NCI-H510A treated with DMSO at 0.1 percent for 48 hours (cell line): ENCODE data around the gene CACNA1E.
A peak's percentile ranks its signal among the peaks of the same experiment; 100 is the strongest.

ENCODE experiments used
- DNase-seq: peaks from one replicate; lab custom pipeline; 2025; lab: John Stamatoyannopoulos, UW

The CACNA1E gene

DNA sequence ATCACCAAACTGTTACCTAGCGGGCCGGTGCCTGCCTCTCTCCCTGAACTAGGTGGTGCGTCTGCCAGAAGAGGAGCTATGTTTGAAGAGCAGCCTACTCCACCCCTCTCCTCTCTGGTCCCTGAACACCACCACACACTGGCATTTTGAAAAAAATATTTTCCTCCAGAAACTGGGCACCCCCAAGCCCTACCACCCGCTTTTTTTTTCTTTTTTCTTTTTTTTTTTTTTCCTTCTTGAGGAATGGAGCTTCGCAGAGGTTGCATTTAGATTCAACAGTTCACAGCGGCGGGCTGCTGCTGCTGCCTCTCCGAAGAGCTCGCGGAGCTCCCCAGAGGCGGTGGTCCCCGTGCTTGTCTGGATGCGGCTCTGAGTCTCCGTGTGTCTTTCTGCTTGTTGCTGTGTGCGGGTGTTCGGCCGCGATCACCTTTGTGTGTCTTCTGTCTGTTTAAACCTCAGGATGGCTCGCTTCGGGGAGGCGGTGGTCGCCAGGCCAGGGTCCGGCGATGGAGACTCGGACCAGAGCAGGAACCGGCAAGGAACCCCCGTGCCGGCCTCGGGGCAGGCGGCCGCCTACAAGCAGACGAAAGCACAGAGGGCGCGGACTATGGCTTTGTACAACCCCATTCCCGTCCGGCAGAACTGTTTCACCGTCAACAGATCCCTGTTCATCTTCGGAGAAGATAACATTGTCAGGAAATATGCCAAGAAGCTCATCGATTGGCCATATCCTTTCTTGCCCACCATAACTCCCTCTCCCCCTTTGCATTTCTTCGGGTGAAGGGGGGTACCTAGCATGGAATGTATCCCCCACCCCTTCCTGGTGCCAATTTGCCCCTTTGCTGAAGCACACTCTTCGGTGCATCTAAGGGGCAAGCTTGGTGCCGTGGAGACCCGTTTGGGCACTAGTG, at the start of gene CACNA1E:
Gene CACNA1E (plus strand): TSS at position 233 of the 911 bp plus-strand sequence. CDS start 228 bp downstream, at position 461.
- peak; percentile 41 for DNase-seq

DNA sequence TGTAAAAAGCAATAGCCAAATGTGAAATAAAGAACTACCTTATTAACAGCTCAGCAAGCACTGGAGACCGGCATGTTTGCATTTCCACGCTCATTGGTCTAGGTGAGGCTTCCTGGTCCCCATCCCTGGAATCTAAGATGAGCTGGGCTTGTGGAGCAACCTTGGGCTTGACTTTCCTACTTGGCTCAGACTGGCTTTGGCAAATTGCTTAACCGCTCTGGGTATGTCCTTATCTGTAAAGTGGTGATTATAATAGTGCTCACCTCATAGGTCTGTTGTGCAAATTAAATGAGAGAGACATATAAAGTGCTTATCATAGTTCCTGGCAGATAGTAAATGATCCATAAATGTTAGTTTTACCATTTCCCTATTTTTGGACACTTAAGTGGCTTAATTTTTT, 49.4 kb upstream of the CACNA1E start:
- no peak for DNase-seq

DNA sequence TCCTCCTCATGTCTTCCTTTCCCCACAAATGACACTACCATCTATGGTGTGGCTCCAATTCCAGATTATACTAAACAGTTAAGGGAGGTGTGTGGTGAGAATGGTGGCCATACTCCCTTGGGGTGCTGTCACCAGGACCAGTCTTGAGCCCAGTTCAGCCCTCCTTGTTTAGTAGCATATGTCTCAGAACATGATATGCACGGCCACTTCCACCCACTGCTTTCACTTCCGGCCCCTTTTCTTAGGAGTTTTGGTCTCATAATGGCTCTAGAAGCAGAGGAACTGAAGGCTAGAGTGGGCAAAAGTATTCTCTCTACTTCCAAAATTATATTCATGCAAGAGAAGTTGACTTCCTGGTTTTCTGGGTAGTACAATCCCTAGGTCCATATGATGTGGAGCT, 45.3 kb upstream of the CACNA1E start:
- DNase-seq = no peak

DNA sequence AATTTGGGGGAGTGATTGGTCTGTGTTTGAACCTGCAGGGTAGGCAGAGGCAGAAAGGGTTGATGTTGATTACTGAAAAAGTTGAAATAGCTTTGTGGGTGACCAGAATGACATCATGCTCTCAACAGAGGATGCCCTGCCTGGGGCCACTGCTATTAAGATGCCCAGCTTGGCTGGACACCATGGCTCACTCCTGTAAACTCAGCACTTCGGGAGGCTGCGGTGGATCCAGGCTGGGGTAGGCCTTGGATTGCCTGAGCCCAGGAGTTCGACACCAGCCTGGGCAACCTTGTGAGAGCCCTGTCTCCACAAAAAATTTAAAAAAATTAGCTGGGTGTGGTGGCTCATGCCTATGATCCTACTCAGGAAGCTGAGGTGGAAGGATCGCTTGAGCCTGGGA, 42.8 kb upstream of the CACNA1E start:
- DNase-seq = no peak

DNA sequence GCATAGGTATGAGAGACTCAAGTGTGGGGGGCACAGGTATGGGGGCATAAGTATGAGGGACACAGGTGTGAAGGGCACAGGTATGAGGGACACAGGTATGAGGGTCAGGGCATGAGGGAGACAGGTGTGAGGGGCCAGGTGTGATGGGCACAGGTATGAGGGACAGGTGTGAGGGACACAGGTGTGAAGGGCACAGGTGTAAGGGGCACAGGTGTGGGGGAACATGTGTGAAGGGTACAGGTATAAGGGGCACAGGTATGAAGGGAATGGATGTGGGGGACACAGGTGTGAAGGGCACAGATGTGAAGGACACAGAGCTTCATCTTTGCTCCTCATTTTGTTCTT, 41.2 kb upstream of the CACNA1E start:
- DNase-seq = no peak

DNA sequence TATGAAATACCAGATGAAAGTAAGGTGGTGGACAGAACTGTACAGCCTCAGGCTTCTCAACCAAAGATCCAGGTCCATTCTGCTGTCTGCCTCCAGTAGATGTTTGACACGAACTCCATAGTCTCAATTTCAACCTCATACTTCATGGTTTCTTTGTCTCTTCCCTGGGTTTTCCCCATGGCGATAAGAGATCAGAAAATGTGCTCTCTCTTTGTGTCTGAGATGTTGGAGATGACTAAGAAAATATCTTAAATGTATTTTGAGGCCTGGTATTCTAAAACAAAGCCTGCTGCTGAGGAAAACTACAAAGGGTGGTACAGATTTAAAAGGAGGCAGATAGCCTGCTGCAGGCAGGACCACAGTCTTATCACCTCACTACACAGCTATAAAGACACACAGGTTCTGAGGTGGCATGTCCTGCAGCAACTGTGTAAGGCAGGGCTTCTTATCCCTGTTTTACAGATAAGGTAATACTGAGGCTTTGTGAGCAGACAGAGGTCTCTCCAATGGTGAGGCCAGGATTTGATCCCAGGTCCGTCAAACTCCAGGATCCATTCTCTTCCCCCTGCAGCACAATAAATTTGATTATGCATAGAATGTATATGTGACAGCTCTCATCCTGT, 40.0 kb upstream of the CACNA1E start:
- no peak for DNase-seq

DNA sequence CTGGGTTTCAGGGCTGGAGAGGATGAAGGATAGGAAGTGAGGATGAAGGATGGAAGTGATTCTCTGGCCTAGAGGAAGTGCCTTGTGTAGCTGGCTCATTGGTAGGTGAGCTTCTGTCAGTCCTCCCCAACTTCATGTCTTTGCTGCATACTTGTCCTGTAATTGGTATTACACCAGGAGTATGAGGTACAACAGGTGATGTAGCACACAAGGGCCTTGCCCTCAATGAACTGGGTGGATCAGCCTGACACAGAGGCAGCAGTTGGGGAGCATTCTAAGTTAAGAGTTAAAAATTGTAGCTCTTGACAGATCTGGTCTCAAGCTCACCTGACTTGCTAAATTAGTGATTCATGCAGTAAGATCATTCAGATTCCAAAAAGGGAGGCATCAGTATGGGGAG, 37.9 kb upstream of the CACNA1E start:
- DNase-seq = no peak

DNA sequence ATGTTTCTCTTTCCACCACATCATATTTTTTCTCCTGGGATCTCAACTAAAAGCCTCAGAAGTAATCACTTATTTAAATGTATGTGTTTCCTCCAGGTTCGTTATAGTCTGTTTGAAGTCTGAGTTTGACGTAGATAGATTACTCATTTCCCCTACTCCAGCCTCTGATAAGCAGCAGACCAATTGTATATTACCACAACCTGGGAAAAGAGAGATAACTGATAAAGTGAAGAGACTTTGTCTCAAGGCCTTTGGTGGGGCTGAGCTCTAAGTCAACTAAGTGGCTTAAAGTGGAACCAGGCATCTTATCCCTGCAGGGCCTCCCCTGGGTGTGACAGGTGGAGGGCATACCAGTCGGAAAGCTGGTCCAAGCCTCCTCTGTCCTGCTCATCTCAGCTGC, 34.9 kb upstream of the CACNA1E start:
- DNase-seq = no peak

DNA sequence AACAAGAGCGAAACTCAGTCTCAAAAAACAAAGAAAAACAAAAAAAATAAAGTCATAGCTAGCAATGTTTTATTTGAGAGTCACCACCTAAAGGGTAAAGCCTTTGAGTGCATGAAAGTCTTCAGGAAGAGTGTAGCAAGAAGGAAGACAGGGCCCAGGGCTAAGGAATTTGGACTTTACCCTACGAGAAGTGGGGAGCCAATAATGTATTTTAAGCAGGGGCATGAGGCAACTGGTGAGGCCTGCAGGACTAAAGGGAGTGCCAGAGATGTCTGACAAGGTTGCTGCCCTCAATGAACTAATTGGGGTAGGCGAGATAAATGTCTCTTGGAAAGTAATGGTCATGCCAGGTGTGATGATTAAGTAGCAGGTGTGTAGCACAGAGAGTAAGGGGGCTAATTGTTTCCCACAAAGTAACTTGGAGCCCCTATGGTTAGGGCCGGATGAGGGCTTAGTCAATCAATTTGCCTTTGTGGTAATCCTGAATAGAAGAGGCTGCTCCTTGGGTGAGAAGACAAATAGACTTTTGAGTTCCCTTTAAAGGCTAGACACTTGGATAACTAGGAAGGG, 31.6 kb upstream of the CACNA1E start:
- no peak for DNase-seq

DNA sequence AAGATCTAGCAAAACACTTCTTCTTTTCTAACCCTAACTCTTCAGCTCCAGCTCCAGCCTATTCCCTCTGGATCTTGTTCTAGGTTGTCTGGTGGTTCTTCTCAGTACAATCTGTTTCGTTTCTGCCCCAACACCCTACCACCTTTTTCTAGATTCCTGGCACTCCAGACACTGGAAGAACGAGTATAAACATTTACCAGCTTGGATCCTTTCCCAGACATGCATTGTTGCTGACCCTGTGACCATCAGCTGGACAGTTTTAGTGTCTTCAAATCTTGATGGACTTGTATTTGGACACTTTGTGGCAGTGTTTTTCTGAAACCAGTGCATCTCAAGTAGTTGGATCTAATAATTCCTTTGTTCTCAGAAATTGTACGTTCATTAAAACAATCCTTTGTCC, 30.6 kb upstream of the CACNA1E start:
- DNase-seq = no peak

DNA sequence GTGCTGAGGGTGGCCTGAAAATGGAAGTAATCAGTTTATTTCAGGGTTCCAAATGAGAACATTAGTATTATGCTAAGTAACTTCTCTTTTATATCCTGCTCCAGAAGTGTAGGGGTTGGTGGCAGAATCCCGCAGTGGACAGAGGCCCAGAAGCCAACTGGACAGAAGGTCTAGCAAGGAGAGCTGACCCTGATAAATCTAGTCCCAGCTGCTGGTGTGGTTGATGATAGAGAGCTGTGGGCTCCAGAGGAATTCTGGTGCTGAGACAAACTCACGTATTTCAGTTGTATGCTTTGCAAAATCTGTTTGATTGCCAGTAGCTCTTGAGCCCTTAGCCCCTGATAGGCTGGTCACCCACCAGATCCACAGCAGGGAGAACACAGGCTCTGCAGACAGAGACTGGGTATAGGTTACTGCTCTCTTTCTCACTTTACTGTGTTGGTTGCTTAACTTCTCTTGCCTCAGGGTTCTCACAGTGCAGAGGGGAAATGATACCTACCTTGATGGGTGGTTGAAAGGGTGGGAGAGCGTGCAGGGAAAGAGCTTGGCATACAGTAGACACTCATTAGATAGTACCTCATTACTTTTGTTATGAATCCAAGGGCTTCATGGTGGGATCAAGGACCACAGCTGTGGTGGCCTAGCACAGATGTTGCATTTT, 29.6 kb upstream of the CACNA1E start:
- no peak for DNase-seq

DNA sequence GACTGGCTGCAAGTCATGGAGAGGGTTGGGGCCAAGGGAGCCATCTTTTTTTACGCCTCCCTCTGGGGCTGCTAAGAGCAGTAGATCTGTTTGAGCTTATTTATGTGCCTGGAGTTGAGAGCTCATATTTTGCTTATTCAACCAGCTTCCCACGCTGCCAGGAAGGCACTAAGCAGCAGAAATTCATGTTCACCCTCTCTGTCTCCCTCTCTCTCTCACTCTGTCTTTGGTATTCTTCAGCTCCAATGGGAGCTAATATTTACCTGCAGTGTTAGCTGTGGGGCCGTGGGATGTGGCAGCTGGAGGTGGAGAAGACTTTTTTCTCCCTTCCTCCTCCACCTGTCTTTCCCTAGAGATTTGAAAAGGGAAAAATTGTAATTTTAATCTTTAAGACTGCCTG, 26.8 kb upstream of the CACNA1E start:
- DNase-seq = no peak

DNA sequence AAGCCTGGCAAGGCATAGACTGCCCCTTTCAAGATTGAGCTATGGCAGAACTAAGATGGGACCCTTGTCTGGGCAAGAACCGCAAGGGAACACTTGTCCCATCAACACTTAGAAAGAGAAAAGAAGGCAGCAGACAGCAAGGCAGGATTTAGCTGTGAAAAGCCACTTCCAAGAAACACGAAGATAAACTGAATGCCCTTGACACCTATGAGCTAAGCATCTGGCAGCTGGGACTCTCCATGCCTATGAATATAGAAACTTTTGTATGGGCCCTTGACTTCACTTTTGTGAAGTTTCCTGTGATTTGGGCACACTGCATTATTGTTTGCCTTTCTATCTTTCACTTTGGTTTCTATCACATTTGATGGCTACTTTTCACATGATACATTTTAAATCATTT, 24.9 kb upstream of the CACNA1E start:
- DNase-seq = no peak

DNA sequence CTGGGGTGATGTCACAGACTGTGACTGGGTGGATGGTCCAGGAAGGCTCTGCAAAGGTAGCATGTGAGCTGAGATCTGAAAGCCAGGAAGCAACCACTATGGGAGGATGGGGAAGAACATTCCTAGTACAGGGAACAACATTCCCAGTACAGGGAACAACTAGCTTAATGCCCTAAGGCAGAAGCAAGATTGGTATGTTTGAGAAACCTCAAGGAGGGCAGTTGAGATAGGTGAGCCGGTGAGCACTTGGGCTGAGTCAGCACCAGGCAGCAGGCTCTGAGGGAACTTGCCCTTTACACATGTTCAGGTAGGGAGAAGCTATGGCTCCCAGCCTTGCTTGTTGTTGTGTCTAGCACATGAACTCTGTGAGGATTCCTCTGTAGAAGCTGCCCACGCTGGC, 24.2 kb upstream of the CACNA1E start:
- no peak for DNase-seq

DNA sequence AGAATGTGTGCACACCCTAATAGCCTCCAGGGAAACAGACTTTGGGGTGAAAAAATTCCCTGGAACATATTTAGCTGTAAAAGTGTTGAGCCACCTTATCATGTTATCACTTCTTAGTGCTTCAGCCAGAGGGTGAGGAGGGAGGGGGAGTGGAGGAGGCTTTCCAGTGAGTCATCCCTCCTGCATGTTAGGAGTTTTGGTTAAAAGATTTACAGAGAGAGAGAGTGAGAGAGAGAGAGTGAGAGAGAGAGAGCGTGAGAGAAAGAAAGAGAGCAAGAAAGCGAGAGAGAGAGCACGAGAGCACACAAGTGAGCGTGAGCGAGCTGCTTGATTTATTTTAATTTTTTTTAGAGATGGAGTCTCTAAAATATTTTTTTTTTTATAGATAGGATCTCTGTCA, 13.5 kb upstream of the CACNA1E start:
- no peak for DNase-seq

DNA sequence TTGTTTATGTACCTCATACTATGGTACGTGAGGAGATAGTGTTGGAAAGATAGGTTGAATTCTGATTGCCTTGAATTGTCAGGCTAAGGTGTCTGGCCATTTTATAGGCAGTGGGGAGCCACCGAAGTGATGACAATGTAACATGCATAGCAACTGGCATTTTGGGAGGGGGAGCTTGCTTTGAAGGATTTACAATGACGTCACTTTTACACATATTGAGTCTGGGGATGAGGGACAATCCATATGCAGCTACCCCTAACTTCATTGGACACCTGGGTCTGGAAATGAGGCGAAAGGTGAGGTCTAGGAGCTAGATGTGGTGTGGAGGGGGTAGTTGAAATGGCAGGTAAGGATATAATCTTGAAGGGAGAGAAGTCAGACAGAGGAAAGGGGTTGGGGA, 7.7 kb upstream of the CACNA1E start:
- DNase-seq = no peak

DNA sequence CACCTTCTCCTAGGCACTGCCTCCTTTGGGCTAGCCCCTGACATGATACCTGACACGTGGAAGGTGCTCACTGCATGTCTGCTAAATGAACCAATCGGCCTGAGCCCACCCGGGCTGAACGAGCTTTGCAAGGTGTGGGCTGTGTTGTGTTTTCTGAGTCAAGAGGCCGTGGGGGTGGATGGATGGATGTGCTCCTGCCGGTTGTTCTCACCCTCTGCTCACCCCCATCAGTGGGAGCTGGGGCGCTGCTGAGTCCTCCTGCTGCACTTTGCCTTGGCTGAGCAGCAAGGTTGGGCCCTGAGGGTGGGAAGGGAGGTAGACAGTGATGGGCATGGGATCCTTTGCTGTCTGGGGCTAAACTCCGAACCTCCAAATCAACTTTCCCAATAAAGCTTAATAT, 6.7 kb upstream of the CACNA1E start:
- DNase-seq = no peak

DNA sequence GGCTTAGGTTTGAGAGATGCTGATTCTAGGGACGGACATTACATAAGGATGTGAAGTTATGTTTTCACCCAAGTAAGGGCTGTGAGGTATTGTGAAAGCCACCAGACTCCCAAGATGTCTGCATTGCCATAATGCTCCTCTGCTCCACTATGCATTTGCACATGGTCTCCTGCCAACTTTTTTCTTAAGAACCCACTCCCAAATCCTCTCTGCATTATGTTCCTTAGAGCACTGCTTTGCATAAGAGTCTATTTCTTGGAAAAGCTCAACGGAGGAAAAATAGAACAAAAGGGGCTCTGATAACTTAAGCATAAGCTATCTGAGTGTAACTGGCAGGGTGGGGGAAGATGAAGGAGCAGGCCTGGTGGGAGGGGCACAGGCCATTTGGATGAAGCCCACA, 5.0 kb upstream of the CACNA1E start:
- DNase-seq = no peak

DNA sequence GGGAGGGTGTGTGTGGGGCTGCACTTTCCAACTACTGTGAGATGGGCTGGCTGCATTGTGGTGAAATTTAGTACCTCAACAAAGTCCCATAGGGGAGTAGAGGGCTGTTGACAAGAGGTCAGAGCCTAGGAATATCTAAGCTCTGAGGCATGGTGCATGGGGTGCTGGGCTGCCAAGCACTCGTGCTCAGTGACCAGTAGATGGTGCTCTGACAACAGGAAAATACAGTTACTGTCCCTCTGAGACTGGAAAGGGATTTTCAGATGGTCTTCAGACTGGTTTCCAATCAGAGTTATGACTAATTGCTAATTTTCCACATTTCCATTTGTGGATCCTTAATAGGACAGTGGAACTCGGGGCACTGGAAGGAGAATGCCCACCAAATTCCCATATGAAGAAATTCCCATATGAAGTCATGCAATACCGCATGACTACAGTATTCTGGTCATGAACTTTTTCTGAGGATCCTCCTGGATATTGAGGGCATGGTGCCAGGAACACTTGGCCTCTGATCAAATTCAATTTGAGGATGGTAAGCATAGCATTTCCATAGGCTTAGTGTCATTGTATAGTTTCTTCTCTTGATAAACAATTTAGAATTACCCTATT, 4.1 kb upstream of the CACNA1E start:
- peak; percentile 72 for DNase-seq

DNA sequence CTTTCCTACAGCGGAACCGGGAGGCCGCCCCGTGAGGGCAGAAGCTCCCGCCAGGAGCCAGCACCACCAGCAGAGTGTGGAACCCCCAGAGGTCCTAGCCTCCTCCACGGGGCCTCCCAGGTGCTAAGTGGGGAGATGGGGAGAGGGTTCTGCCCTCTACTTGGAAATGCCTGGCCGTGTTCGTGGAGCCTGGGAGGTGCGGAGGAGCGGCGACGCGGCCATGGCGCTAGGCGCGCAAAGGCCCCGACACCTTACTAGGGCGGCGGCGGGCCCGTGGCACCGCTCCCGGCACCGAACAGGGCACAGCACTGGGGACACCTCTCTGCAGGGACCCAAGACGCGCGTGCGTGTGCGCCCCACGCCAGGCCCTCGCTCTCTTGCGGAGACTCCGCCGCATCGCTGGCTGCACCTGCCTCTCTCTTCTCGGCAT, 1.3 kb upstream of the CACNA1E start:
- no peak for DNase-seq

DNA sequence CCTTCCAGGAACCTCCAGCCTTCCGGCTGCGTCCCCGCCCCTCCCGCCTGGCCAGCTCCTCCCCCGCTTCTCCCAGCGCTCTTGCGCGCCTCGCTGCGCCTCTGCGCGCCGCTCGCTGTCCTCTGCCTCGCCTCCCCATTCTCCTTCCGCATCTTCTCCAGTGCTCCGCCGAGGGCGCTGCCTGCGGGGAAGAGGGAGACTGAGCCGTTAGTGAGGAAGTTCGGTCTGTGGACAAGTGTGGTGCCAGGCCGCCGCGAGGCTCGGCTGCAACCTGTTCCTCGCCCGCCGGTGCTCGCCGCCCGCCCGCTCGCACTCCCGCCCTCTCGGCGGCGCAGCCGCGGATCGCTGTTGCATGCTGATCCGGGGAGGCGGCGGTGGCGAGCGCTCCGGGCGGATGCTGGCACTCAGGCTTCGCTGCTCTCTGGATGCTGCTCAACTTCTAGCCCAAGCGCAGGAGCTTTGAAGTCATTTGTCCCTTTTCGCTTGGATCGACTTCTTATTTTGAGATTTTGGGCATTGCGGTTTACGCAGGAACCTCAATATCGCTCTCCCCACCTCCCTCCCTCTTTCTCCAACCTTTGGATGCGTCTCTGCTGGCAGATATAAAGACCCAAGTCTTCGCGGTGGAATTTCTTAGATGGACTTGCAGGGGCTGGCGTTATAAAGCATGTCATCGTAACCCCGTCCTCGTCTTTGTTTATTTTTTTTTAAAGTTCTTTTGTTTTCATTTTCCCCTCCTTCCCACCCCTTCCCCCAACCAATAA, 614 bp upstream of the CACNA1E start:
- peak; percentile 81 for DNase-seq

DNA sequence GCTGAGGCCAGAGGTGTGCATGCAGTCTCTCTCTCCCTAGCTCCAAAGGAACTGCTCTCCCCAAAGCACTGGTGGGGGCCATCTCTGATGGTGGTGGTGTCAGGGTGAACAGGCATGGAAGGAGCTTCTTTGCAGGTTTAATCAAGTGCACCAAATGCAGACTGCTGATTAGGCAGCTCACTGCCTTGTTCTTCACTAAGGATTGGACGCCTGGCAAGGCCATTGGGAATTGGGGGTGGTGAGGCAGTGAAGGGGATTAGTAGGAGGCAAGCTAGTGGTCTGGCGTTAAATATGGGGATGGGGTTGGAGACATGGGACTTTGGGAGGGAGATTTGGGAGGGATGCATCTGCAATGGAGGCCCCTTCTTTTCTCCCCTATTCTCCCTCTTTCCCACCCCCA, 1.5 kb downstream of the CACNA1E start:
- no peak for DNase-seq
